Superior temporal gyrus (tissue), 1 donor: ENCODE results near the gene HS3ST3B1.

Experiments
- DNase-seq: peaks from one replicate; pipeline ENCODE4 v3.0.0-alpha.2; 2016; ENCODE audit errors: extremely low spot score

The HS3ST3B1 gene

DNA sequence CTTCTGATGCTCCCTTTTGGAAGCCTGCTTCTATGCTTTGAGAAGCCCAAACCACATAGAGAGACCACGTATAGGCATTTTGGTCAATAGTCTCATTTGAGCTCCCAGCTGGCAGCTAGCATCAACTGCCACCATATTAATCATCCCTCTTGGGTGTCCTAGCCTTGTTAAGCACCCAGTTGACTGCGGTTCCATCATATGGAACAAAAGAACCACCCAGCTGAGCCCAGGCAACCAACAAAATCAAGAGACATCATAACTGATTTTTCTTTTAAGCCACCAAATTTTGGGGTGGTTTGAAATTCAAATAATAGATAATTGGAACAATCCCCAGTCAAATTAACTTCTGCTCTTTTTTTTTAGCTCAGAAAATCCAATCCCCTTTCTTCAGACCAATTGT, 53.9 kb downstream of the HS3ST3B1 start:
- no peak for DNase-seq

DNA sequence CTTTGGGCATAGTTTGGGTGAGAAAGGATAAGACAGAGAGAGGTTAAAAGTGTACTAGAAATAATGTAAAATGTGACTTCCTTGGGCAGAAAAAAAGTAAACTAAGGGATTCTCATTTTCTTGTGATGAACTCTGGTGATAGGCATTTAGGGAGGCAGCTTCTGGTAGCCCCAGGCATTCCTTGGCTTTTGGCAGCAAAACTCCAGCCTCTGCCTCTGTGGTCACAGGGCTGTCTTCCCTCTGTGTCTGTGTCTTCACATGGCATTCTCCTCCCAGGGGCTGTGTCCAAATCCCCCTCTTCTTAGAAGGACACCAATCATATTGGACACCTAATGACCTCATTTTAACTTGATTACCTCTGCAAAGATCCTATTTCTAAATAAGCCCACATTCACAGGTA, 54.7 kb downstream of the HS3ST3B1 start:
- DNase-seq, result no peak

DNA sequence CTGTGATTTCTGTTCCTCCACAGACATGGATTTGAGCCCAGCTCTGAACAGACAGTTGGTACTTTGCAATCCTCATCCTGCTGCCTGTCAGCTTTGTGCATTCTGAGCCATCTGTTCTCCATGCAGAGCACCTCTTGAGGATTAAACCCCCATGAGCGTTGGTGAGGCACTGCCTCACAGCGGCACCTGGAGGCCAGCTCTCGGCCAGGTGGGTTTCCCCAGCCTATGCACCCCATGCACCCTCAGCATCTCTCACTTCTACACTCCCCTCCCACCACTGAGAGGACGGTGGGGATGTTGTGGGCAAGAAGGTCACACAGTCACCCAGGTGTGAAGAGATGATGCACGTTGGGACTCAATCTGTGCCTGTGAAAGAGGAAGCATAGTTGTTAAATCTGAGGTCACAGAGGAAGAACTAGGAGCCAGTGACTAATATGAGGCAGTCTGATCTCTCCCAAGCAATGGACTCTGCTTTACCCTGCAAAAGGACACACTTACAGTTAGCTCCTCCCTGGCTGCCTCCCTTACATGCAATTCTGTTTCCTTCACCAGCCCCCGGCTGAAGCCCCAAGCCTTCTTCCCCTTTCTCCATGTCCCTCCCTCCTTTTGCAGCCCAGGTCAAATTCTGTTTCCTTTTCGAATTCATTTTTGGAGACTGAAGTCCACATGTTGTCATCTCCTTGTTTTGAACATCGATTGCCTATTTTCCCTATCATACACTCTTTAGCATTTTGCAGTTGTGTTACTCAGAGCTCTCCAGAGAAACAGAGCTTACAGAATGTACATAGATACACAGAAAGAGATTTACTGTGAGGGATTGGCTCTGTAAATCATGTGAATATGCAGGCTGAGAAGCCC, 58.5 kb downstream of the HS3ST3B1 start:
- no peak for DNase-seq

DNA sequence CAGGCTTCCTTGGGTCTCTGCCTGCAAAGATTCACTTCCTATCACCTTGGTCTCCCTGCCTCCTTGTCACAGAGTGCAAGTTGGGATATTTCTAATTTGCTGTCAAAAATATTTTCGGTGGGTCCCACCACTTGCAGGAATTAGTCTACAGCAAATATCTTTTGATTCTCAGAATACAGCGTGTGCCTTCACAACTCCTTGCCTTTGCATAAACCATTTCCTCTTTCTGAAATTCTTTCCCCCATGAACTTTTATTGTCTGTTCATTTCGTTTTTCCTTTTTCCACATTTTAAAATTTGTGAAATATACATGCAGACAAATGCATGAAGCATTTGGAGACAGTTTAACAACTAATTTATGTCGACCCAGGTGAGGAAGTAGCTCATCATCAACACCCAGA, 60.0 kb downstream of the HS3ST3B1 start:
- DNase-seq, result no peak

DNA sequence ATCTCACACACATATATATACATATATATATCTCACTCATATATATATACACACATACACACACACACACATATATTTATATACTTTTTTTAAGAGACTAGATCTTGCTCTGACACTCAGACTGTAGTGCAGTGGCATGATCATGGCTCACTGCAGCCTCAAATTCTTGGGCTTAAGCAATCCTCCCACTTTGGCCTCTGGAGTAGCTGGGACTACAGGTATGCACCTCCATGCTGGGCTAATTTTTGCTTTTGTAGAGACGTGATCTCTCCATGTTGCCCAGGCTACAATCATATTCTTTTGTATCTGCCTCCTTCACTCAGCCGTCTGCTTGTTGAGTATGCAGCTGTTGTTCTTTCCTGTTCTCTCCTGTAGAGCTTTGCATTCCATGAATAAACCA, 60.6 kb downstream of the HS3ST3B1 start:
- DNase-seq, result no peak

DNA sequence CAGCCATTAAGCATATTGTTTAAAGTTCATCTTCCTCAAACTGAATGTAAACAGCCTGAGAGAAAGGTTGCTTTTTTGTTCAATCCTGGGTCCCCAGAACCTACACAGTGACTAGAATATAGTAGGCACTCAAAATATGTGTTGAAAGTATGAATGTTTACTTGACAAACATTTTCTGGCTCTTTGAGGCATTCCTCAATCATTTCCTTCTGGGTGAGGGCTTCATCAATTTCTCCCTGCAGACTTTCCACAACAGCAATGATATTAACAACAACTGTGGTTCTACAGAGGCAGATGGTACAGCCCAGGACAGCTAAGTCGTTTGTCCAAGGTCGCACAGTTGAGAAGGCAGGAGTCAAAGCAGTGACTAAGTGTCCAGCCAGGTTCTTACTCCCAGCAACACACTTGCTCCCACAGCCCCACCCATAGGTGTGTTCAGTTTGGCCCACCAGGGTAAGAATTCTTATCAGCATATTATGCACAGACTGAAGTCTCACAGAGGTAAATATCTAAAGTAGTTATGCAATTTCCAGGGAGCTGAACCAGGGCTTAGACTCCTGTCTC, 61.1 kb downstream of the HS3ST3B1 start:
- no peak for DNase-seq

DNA sequence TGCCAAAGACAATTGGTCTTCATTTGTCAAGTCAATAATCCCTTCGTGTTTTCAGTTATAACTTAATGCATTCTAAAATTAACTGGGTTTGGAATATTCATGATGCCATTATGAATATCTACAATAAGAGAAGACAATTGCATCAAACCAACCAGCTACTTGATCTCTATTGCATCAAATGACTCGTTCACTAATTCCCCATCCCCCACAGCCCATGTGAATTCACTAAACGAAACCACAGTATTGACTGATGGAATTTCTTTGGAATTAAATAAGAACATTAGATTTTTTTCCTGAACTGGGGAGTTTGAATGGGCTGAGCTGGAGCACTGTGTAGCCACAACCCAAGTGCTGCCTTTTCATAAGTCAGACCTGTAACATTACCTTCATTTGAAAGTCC, 65.3 kb downstream of the HS3ST3B1 start:
- no peak for DNase-seq

DNA sequence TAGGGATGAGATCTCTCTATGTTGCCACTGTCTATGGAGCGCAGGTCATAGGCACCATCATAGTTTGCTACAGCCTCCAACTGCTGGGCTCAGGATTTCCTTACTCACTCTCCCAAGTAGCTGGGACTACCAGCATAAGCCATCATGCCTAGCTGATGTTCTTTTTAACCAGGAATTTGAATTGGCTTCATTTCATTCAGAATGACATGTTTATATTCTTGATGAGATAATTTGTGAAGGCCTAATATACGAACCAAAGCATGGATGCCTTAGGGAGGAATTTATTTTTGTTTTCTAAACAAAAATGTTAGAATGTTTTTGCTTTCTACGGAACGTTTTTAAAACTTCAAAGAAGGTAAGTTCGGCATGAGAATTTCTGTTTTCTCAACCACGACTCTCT, 71.6 kb downstream of the HS3ST3B1 start:
- DNase-seq, result no peak

DNA sequence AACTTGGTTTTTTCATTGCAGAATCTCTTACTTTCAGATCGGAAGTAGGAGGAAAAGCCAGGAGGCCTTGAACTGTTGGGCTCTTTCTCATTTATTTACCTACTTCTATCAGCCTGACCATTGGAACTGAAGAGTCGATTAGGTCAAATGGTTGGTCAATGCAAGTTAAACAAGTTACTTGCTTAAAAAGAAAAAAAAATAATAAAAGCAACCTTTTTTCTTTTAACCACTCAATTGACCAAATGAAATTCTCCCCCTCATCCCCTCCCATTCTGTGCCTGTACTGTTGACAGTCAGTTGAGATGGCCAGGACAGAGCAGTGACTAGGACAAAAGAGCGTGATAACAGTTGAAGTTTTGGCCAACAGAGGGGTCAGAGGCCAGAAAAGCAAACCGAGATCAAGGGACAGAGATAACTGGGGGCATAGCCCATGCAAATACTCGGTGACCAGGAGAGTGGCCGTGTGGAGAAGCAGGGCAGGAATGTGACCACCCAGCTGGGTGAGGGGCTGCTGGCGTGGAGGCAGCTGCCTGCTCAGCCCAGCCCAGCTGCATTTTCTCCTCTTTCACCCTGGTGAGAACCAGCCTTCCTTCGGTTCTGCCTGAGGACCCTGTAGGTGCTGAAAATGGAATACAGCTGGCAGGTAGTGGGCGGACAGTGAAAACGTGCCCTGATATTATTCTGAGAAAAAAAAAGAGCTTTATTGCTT, 72.2 kb downstream of the HS3ST3B1 start:
- DNase-seq, result no peak

DNA sequence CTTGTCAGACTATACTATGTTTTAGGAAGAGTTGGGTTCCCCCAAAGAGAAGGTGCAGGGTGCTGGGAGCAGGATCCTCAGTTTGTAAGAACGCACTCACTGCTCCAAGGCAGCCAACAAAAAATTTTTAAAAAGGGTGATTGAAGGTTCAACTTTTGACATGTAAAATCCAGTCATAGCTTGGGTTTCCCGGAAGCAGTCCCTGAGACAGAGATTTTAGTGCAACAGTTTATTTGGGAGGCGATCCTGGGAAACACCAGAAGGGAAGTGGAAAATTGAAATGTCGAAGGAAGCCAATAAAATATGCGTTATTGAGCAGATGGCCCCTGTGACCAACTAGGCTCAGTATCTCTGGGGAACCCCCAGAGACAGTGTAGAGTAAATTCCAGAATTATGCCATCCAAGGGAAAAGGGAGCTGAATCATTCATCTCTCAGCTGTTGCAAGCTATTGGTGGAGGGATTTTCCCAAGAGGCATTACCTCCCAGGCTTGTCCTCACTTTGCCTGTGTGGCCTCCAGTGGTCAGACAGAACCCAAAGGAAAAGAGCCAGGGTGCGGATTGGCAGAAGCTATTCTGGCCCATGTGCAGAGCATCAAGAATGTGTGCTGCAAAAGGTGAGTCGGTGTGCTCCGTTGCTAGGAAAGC, 72.9 kb downstream of the HS3ST3B1 start:
- DNase-seq, result no peak

DNA sequence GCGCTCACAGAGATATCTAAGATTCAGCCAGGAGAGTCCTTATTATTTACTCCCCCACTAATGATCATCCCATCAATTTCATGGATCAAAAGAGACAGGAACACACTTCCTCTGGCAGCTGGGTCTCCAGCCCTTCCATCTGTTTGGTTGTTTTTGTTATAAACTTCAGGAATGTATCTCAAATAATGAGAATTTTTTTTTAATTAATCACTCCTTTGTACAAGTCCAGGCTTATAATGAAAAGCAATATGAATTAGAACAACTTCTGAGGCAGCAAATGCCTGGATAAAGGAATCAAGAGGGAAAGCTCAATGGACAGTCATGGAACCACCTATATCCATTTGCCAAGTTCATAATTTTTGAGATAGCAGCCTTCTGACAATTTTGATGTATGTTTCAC, 73.4 kb downstream of the HS3ST3B1 start:
- no peak for DNase-seq

DNA sequence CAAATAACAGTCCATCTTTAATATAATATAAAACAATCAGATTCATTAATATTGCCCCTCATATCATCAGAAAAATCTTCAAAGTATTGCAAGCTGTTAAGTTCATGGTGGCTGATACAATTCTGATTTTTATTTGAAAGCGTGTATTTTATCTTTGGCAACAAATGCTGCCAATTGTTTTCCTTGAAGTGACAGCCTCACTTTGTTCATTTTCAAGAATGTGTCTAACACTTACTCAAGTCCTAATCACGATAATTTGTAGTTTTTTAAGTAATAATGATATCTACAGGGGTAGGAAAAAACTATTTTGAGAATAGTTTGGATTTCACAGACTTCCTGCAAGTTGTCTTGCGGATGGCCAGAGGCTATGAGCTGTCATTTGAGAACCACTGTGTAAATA, 75.8 kb downstream of the HS3ST3B1 start:
- no peak for DNase-seq

DNA sequence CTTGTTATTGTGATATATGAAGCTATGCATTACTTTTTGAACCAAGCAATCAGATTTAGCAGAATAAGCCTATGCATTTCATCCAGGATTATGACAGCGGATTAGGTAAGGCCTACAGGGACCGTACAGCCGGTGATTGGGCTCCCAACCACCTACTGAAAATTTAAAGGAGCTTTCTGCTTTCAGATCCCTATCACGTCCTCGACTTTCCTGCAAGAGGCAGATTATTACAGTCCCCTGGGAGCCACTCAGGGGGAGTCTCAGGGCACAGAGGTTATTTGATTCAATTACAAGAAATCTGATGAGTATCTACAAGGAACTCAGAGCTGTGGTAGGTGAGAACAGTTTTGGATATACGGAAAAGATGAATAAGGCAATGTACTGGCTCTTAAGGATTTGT, 80.7 kb downstream of the HS3ST3B1 start:
- no peak for DNase-seq

DNA sequence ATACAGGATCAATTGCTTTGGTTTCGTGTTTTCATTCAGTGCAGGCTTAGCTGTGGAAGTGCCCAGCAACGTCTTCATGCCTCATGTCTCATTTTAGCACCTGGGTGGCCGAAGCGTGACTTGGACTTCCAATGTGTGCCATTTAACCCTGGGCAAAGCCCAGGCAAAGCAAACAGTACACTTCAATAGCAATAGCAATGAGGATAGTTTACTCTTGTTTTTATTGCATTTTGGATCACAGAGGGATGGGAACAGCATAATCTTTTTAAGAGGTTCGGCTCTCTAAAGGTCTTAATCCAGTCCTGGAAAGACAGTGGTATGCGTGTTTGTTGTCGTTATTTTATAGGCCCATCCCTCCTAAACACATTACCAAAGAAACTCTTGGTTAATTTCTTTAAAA, 86.2 kb downstream of the HS3ST3B1 start:
- DNase-seq, result no peak

DNA sequence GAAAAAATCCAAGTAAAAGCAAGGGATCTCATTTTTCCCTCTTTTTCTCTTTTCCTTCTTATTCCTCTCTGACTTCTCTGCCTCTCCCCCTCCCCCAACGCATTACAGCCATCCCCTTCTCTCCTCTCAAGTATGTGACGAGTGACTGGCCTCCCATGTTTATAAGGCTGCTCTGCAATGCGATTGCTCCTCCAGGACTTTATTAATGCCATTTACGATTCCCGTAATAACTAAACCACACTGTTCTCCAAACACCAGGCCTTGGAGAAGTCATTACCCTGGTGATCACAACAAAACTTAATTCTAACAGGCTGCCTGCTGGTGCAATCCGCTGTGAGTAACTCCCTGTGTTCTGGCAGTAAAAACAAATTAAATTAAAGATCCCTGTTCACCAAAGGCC, 88.8 kb downstream of the HS3ST3B1 start:
- no peak for DNase-seq

DNA sequence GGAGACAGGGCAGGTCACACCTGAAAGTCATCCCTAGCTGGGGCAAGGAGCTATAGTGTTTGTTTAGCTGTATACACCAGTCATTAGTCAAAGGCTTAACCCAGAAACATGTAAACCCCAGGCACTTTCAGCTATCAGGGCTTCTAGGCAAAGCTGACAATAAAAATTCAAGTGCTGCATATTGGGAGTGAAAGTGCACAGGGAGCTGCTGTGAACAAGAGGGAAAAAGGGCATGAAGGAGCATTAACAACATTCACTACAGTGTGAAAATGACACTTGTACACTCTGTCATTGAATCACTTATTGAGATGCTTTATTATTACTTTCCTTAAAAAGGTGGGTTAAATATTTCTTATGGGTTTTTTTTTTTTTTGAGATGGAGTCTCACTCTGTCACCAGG, 92.8 kb downstream of the HS3ST3B1 start:
- DNase-seq, result no peak

DNA sequence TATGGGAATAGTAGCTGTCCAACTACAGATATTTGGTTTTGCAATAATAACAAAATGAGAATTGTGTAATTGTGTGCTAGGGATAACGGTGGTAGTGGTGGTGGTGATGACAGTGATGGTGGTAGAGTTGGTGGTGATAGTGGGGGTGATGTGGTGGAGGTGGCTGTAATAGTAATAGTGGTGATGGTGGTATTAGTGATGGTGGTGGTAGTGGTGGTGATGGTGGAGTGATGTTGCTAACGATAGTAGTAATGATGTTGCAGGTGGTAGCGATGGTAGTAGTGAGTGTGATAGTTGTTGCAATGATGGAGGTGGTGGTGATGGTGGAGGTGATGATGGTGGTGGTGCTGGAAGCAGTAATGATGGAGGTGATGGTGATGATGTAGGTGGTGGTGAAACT, 94.4 kb downstream of the HS3ST3B1 start:
- no peak for DNase-seq

DNA sequence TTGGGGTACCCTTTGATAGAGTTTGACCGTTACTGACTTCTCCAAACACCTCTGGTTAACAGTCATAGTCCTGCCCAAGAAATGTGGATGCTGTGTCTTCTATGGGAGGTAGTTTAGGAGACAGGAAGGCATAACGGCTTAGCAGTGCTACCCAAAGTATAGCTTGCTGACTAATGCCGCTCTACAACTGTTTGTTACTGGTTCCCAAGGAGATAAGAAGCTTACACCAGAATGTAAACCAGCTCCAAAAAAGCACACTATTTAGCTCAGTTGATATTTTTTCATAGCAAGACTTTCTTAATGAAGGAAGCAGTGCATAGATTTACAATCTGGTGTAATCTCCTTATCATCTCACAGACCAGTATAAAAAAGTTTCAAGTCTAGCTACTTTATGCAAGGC, 95.7 kb downstream of the HS3ST3B1 start:
- DNase-seq, result no peak

DNA sequence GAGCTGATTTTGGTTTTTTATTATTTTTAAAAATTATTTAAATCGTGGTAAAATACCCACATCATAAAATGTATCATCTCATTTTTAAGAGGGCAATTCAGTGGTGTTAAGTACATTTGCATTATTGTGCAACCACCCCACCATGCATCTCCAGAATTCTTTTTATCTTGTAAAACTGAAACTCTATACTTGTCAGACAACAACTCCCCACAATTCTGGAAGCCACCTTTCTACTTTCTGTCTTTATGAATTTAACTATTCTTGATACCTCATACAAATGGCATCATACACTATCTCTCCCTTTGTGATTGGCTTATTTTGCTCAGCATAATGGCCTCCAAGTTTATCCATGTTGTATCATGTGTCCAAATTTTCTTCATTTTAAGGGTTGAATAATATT, 97.9 kb downstream of the HS3ST3B1 start:
- DNase-seq, result no peak
